Measurements from ENCODE around the gene NHLRC3. TPM values are rescaled to one million over a fixed set of nuclear protein-coding genes. Genes with fewer than 3 reads are reported as not detected.

NHLRC3 gene
- total RNA-seq: 10 to 100 TPM; 26.0 to 36.8 (median 28.3) TPM
- 53.1 TPM for total RNA-seq (2013)

GRCh38 chr13:39037880-39038568 lies at the start of gene NHLRC3, which contains the start of gene PROSER1:
Gene NHLRC3, plus strand, starts transcription at chr13:39038456. Its CDS starts 184 bp downstream, at chr13:39038640.
Gene PROSER1, minus strand, starts transcription at chr13:39038089. Its CDS starts 847 bp downstream, at chr13:39037242.
- WGBS (ENCODE audit: insufficient coverage): under 1% methylated on average over 38 of the region's 41 CpGs
- H3K4me3 ChIP-seq (ENCODE audit: low read length): peak within 1 kb of the TSS; percentile 60
- intact Hi-C loops (cut with micrococcal nuclease): loop anchor here (5.0 to 10.0 kb wide), 3 partner anchors 617 to 1629 kb away; partner anchors contain the start of genes COG6, FOXO1 and UFM1
- H3K27me3 ChIP-seq (ENCODE audit: control insufficient read depth, insufficient read depth, low read length): no peaks in the 10 kb centered on the region
- no peaks in the 10 kb centered on the region for H3K9me3 ChIP-seq (ENCODE audit: control insufficient read depth, insufficient read depth, low read length)
- DNase-seq (peak; percentile 75 to 92), ATAC-seq (peak; percentile 77 to 91 (median 80))
- Mint-ChIP-seq H3K9me3 (no peaks in the 10 kb centered on the region), H3K27ac (peak within 1 kb of the TSS; percentile 96), H3K27me3 (ENCODE audit: low read depth in 2 of 2) (no peaks in the 10 kb centered on the region), H3K36me3 (peaks cover 7% of the 10 kb centered on the region), H3K4me3 (peak within 1 kb of the TSS; percentile 93), H3K4me1 (peaks cover 59 to 72% of the 10 kb centered on the region in 2 donors)
- H3K4me1 ChIP-seq (ENCODE audit: control insufficient read depth, insufficient read depth, low read length): peaks cover 4% of the 10 kb centered on the region
- H3K27ac ChIP-seq (ENCODE audit: low read length): peak within 1 kb of the TSS; percentile 92
- no peak for TF ChIP-seq CTCF (IDR thresholded peaks at IDR 0.05)
- peaks cover 2% of the 10 kb centered on the region for H3K36me3 ChIP-seq (ENCODE audit: control insufficient read depth, insufficient read depth, low read length)

- Mint-ChIP-seq H3K27me3 (ENCODE audit: low read depth in 2 of 2) (peaks cover 0 to 3% of the 10 kb centered on the region in 2 donors), H3K4me1 (no peaks in the 10 kb centered on the region), H3K9me3 (no peaks in the 10 kb centered on the region), H3K36me3 (no peaks in the 10 kb centered on the region), H3K27ac (no peak within 1 kb of the TSS), H3K4me3 (no peak within 1 kb of the TSS)
- H3K36me3 ChIP-seq (ENCODE audit: control insufficient read depth, insufficient read depth, low read length): no peaks in the 10 kb centered on the region
- intact Hi-C loops (cut with micrococcal nuclease): no loop called here
- no peak for TF ChIP-seq CTCF (IDR thresholded peaks at IDR 0.05)
- no peak within 1 kb of the TSS for H3K27ac ChIP-seq (ENCODE audit: low read length)
- DNase-seq: no peak
- H3K27me3 ChIP-seq (ENCODE audit: control insufficient read depth, insufficient read depth, low read length): no peaks in the 10 kb centered on the region
- no peak for ATAC-seq
- H3K9me3 ChIP-seq (ENCODE audit: control insufficient read depth, insufficient read depth, low read length): no peaks in the 10 kb centered on the region
- no peaks in the 10 kb centered on the region for H3K4me1 ChIP-seq (ENCODE audit: control insufficient read depth, insufficient read depth, low read length)
- no peak within 1 kb of the TSS for H3K4me3 ChIP-seq (ENCODE audit: low read length)
These were observed 47.6 kb upstream of the NHLRC3 start, which contains the start of gene STOML3 for GRCh38 chr13:38990693-38991092. Gene STOML3, minus strand, starts transcription at chr13:38990831. Its CDS starts 110 bp downstream, at chr13:38990721.

GRCh38 chr13:38993381-38993780 lies 44.9 kb upstream of the NHLRC3 start:
- no peaks in the 10 kb centered on the region for H3K9me3 ChIP-seq (ENCODE audit: control insufficient read depth, insufficient read depth, low read length)
- H3K27ac ChIP-seq (ENCODE audit: low read length): no peak overlapping the region
- H3K36me3 ChIP-seq (ENCODE audit: control insufficient read depth, insufficient read depth, low read length): no peaks in the 10 kb centered on the region
- Mint-ChIP-seq H3K27ac (no peak overlapping the region), H3K27me3 (ENCODE audit: low read depth in 2 of 2) (peaks cover 0 to 3% of the 10 kb centered on the region in 2 donors), H3K9me3 (no peaks in the 10 kb centered on the region), H3K4me3 (no peak overlapping the region), H3K4me1 (no peaks in the 10 kb centered on the region), H3K36me3 (no peaks in the 10 kb centered on the region)
- WGBS (ENCODE audit: insufficient coverage): 81% methylated on average over 4 of the region's 4 CpGs
- no peak for ATAC-seq
- H3K27me3 ChIP-seq (ENCODE audit: control insufficient read depth, insufficient read depth, low read length): no peaks in the 10 kb centered on the region
- intact Hi-C loops (cut with micrococcal nuclease): no loop called here
- no peak overlapping the region for H3K4me3 ChIP-seq (ENCODE audit: low read length)
- TF ChIP-seq CTCF (IDR thresholded peaks at IDR 0.05): no peak
- DNase-seq: no peak
- no peaks in the 10 kb centered on the region for H3K4me1 ChIP-seq (ENCODE audit: control insufficient read depth, insufficient read depth, low read length)

Data from natural killer cell (primary cell).